ENCODE results near the gene CRB1. TPM values are rescaled to one million over a fixed set of nuclear protein-coding genes. Genes with fewer than 3 reads are reported as not detected.

The CRB1 gene
- polyA plus RNA-seq, 3 donors, result not detected

- no peak for DNase-seq
- Mint-ChIP-seq H3K9me3 (peaks cover 0 to under 1% (median 0%) of the 10 kb centered on the region in 7 donors), H3K36me3 (no peaks in the 10 kb centered on the region), H3K27me3 (ENCODE audit: low read depth in 3 of 3) (peaks cover 0 to 4% (median 0%) of the 10 kb centered on the region in 3 donors), H3K4me1 (no peaks in the 10 kb centered on the region), H3K27ac (no peak overlapping the region), H3K4me3 (no peak overlapping the region)
- H3K9ac ChIP-seq (ENCODE audit: insufficient read depth, low read length, poor library complexity, severe bottlenecking), result no peak overlapping the region
- no peak for TF ChIP-seq CTCF (IDR thresholded peaks at IDR 0.05)
- H3K36me3 ChIP-seq (replicated peaks in 1 of 2; ENCODE audit: control insufficient read depth in 1 of 2, insufficient read depth in 2 of 2, low read length in 2 of 2), result no peaks in the 10 kb centered on the region
- no peaks in the 10 kb centered on the region for H3K9me3 ChIP-seq (replicated peaks in 1 of 2; ENCODE audit: control insufficient read depth in 1 of 2, insufficient read depth in 1 of 2, low read length in 2 of 2)
- H3K4me3 ChIP-seq (replicated peaks in 1 of 3; ENCODE audit: low read depth in 2 of 3, low read length in 3 of 3), result no peak overlapping the region
- no peaks in the 10 kb centered on the region for H4K20me1 ChIP-seq (ENCODE audit: insufficient read depth, low read length)
- intact Hi-C loops (cut with micrococcal nuclease), result no loop called here
- no peaks in the 10 kb centered on the region for H3K79me2 ChIP-seq (ENCODE audit: insufficient read depth, low read length)
- no peaks in the 10 kb centered on the region for H3K27me3 ChIP-seq (ENCODE audit: control insufficient read depth in 2 of 2, insufficient read depth in 2 of 2, low read length in 2 of 2)
- no peak overlapping the region for H3K4me2 ChIP-seq (replicated peaks; ENCODE audit: extremely low read depth, low read length, poor library complexity, severe bottlenecking)
- H3K27ac ChIP-seq (ENCODE audit: low read depth in 1 of 2, low read length in 2 of 2), result no peak overlapping the region
- no CpG with 5 or more reads among the region's 1 CpG for WGBS (ENCODE audit: insufficient coverage)
- H2AFZ ChIP-seq (ENCODE audit: insufficient read depth, low read depth, low read length, poor library complexity, severe bottlenecking), result no peak overlapping the region
- no peaks in the 10 kb centered on the region for H3K4me1 ChIP-seq (ENCODE audit: control insufficient read depth in 1 of 2, insufficient read depth in 2 of 2, low read length in 2 of 2)
Observed at GRCh38 chr1:197254866-197255265, 13.2 kb upstream of the CRB1 start.

- Histone ChIP-seq H3K4me1 (ENCODE audit: control insufficient read depth in 1 of 2, insufficient read depth in 2 of 2, low read length in 2 of 2) (no peaks in the 10 kb centered on the region), H3K27me3 (ENCODE audit: control insufficient read depth in 2 of 2, insufficient read depth in 2 of 2, low read length in 2 of 2) (no peaks in the 10 kb centered on the region), H3K4me2 (replicated peaks; ENCODE audit: extremely low read depth, low read length, poor library complexity, severe bottlenecking) (no peak overlapping the region), H3K9ac (ENCODE audit: insufficient read depth, low read length, poor library complexity, severe bottlenecking) (no peak overlapping the region), H3K27ac (ENCODE audit: low read depth in 1 of 2, low read length in 2 of 2) (no peak overlapping the region), H3K4me3 (replicated peaks in 1 of 3; ENCODE audit: low read depth in 2 of 3, low read length in 3 of 3) (no peak overlapping the region), H2AFZ (ENCODE audit: insufficient read depth, low read depth, low read length, poor library complexity, severe bottlenecking) (no peak overlapping the region), H3K36me3 (replicated peaks in 1 of 2; ENCODE audit: control insufficient read depth in 1 of 2, insufficient read depth in 2 of 2, low read length in 2 of 2) (no peaks in the 10 kb centered on the region), H3K79me2 (ENCODE audit: insufficient read depth, low read length) (no peaks in the 10 kb centered on the region), H4K20me1 (ENCODE audit: insufficient read depth, low read length) (no peaks in the 10 kb centered on the region), H3K9me3 (replicated peaks in 1 of 2; ENCODE audit: control insufficient read depth in 1 of 2, insufficient read depth in 1 of 2, low read length in 2 of 2) (no peaks in the 10 kb centered on the region)
- Mint-ChIP-seq H3K4me1 (no peaks in the 10 kb centered on the region), H3K27me3 (ENCODE audit: low read depth in 3 of 3) (peaks cover 0 to 2% (median 0%) of the 10 kb centered on the region in 3 donors), H3K27ac (peak overlapping the region in 1 of 7 donors; percentile 3), H3K9me3 (peaks cover 0 to 10% (median 2%) of the 10 kb centered on the region in 7 donors), H3K36me3 (no peaks in the 10 kb centered on the region), H3K4me3 (no peak overlapping the region)
- intact Hi-C loops (cut with micrococcal nuclease), result no loop called here
- WGBS (ENCODE audit: insufficient coverage), result no CpG with 5 or more reads among the region's 1 CpG
- no peak for DNase-seq
- TF ChIP-seq CTCF (IDR thresholded peaks at IDR 0.05), result no peak
Observed at GRCh38 chr1:197264936-197265567, 3.0 kb upstream of the CRB1 start.

All from CD14-positive monocyte (primary cell).